Activated naive CD4-positive, alpha-beta T cell treated with Interleukin-2 at 50 U/mL for 16 hours (primary cell): Measurements from ENCODE around the gene PID1.

Experiments used
- DNase-seq: peaks from one replicate; pipeline ENCODE4 v3.0.0-alpha.2; 2020

PID1 gene

GRCh38 chr2:228987441-228988155 lies 283.5 kb downstream of the PID1 start:
- DNase-seq, result no peak

GRCh38 chr2:228986961-228987360 lies 284.1 kb downstream of the PID1 start:
- no peak for DNase-seq

GRCh38 chr2:228983700-228984099 lies 287.4 kb downstream of the PID1 start:
- no peak for DNase-seq

DNA sequence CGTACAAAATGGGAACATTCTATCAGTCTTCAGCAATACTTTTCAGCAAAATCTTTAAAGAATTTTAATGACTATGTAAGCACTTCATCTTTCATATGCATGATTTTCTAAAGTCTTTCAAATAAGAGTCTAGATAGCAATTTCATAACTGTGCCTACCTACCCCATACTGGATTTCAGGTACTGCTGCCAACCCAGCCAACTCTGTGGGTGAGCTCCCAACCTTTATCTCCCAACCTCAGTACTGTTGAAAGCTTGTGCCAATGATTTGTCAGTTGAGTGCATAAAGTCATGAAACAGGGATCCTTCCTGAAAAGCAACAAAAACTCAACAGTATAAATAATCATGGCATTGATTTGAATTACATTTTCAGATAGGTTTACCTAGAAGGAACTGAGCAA lies 296.9 kb downstream of the PID1 start:
- no peak for DNase-seq
